B cell (primary cell): ENCODE measurements around the gene PPP1R12A. TPM values are rescaled to one million over a fixed set of nuclear protein-coding genes. Genes with fewer than 3 reads are reported as not detected.

Experiments used
- ATAC-seq: fragments of 200-7000 bp; cut with Tn5 transposase; one replicate; pipeline ENCODE4 v1.10.0; 2021; ENCODE audit warnings: low read depth, mild to moderate bottlenecking, moderate number of reproducible peaks, moderate library complexity
- CTCF ChIA-PET: fragments of 350-600 bp; sonication (Branson Sonifier 250); formaldehyde crosslinking; loops from one replicate; lab custom pipeline; 2021; ENCODE audit warnings: antibody characterized with exemption, inconsistent platforms; lab: Charles Lee
- POLR2A ChIA-PET: fragments of 350-600 bp; sonication (Branson Sonifier 250); formaldehyde crosslinking; loops from one replicate; lab custom pipeline; 2021; ENCODE audit warnings: antibody characterized with exemption; lab: Charles Lee
- DNase-seq: peaks from one replicate; pipeline ENCODE4 v3.0.0; 2013
- H2AFZ ChIP-seq: 2 replicates; pipeline ENCODE4 v1.6.1; 2012; ENCODE audit warnings: mild to moderate bottlenecking, low read depth, low read length; ENCODE audit not compliant: insufficient read depth, poor library complexity, severe bottlenecking
- H3K27ac ChIP-seq, 2 donors: 1 replicate in 1 of 2; 2 replicates in 1 of 2; pipeline ENCODE4 v1.5.1; 2012 to 2013; ENCODE audit warnings: low read length in 2 of 2, mild to moderate bottlenecking in 2 of 2, moderate library complexity in 1 of 2
- H3K27me3 ChIP-seq, 4 experiments: fragments of 200-600 bp in 1 of 4; sonication (generic) in 1 of 4; replicated peaks in 1 of 4; 1 replicate in 2 of 4; 2 replicates in 2 of 4; pipeline versions ENCODE4 v1.6.1 to v1.7.0; 2013 to 2016; ENCODE audit warnings: low read length in 3 of 4, mild to moderate bottlenecking in 2 of 4, mixed read lengths in 1 of 4, moderate library complexity in 1 of 4; ENCODE audit not compliant: insufficient read depth in 4 of 4, control insufficient read depth in 3 of 4; ENCODE audit errors: control extremely low read depth in 1 of 4
- H3K36me3 ChIP-seq, 2 experiments: replicated peaks in 1 of 2; 1 replicate in 1 of 2; 2 replicates in 1 of 2; pipeline versions ENCODE4 v1.6.1 to v1.7.1; 2013; ENCODE audit warnings: low read length in 1 of 2; ENCODE audit not compliant: insufficient read depth in 2 of 2, control insufficient read depth in 1 of 2; ENCODE audit errors: control extremely low read depth in 1 of 2, extremely low read depth in 1 of 2
- H3K4me1 ChIP-seq, 2 donors: fragments of 200-600 bp in 1 of 2; sonication (generic) in 1 of 2; 1 replicate in 1 of 2; 2 replicates in 1 of 2; pipeline versions ENCODE4 v1.5.1 to v1.6.1; 2013 to 2017; ENCODE audit warnings: low read length in 2 of 2; ENCODE audit not compliant: control insufficient read depth in 2 of 2, insufficient read depth in 2 of 2
- H3K4me2 ChIP-seq: replicated peaks from 2 replicates; pipeline ENCODE3; 2012; ENCODE audit warnings: mild to moderate bottlenecking, low read depth, low read length; ENCODE audit not compliant: poor library complexity, severe bottlenecking
- H3K4me3 ChIP-seq, 5 experiments: fragments of 200-600 bp in 1 of 5; sonication (generic) in 1 of 5; 1 replicate in 3 of 5; 2 replicates in 2 of 5; pipeline versions ENCODE4 v1.5.1 to v1.7.0; 2011 to 2016; ENCODE audit warnings: low read length in 4 of 5, mild to moderate bottlenecking in 4 of 5, low read depth in 2 of 5, control low read depth in 1 of 5, moderate library complexity in 1 of 5; ENCODE audit not compliant: insufficient read depth in 1 of 5; ENCODE audit errors: control extremely low read depth in 1 of 5, extremely low read depth in 1 of 5
- H3K79me2 ChIP-seq: fragments of 200-600 bp; sonication (generic); one replicate; pipeline ENCODE4 v1.6.0; 2016; ENCODE audit warnings: low read length; ENCODE audit not compliant: control insufficient read depth, insufficient read depth
- H3K9ac ChIP-seq: fragments of 200-600 bp; sonication (generic); 2 replicates; pipeline ENCODE4 v1.6.1; 2017; ENCODE audit warnings: mild to moderate bottlenecking, low read length, moderate library complexity
- H3K9me3 ChIP-seq, 3 donors: one replicate each; pipeline versions ENCODE4 v1.6.1 to v1.7.1; 2013; ENCODE audit warnings: low read length in 2 of 3; ENCODE audit not compliant: control insufficient read depth in 2 of 3, insufficient read depth in 1 of 3; ENCODE audit errors: control extremely low read depth in 1 of 3
- H4K20me1 ChIP-seq: 2 replicates; pipeline ENCODE4 v1.6.0; 2012; ENCODE audit warnings: mild to moderate bottlenecking, low read length; ENCODE audit not compliant: insufficient read depth, control insufficient read depth, poor library complexity, severe bottlenecking
- H3K27ac Mint-ChIP-seq: one replicate; pipeline ENCODE4 v1.8.0; 2021; ENCODE audit warnings: mixed read lengths
- H3K27me3 Mint-ChIP-seq: one replicate; pipeline ENCODE4 v1.8.0; 2021; ENCODE audit warnings: mixed read lengths
- H3K4me1 Mint-ChIP-seq: one replicate; pipeline ENCODE4 v1.8.0; 2021; ENCODE audit warnings: mixed read lengths
- H3K4me3 Mint-ChIP-seq: one replicate; pipeline ENCODE4 v1.8.0; 2021; ENCODE audit warnings: mixed read lengths
- H3K9me3 Mint-ChIP-seq: one replicate; pipeline ENCODE4 v1.8.0; 2022; ENCODE audit warnings: mixed read lengths; ENCODE audit not compliant: insufficient read depth
- EZH2 ChIP-seq: IDR thresholded peaks from 2 replicates; pipeline ENCODE4 v1.6.1; 2012; ENCODE audit warnings: borderline replicate concordance, low read depth, mild to moderate bottlenecking, moderate library complexity, low read length; ENCODE audit not compliant: insufficient read depth, poor library complexity, severe bottlenecking
- WGBS: methylation state at CpG from one replicate; pipeline ENCODE4 v1.1.5; 2013; ENCODE audit warnings: missing lambda C conversion rate; ENCODE audit not compliant: insufficient coverage; 5-methylcytosine and 5-hydroxymethylcytosine counted together
- intact Hi-C: fragments of 100-400 bp; cut with micrococcal nuclease; formaldehyde crosslinking; loops from one replicate; pipeline ENCODE4 v1.10.0; 2022
- polyA plus RNA-seq: library from polyadenylated mRNA; depleted of rRNA; stranded (reverse); fragments of >200 nt; gene quantifications from 2 replicates; pipeline ENCODE4 v1.2.3, GENCODE V29; 2012
- total RNA-seq, 2 donors: library from RNA; stranded (reverse); fragments of 120-200 nt in 1 of 2; gene quantifications; 1 replicate in 1 of 2; 2 replicates in 1 of 2; pipeline versions ENCODE4 v1.2.3 to v1.2.4, GENCODE V29; 2013 to 2022
- TF ChIP-seq, protein P1 (sequence below): fragments of 200-600 bp; IDR thresholded peaks from one replicate; pipeline ENCODE4 v1.8.0; 2022; ENCODE audit warnings: antibody characterized with exemption, mild to moderate bottlenecking

The PPP1R12A gene
- total and polyA plus RNA-seq, 2 donors (not counting 1 experiment from before 2014, with no cell fraction given), result 18.3 to 110 TPM

DNA sequence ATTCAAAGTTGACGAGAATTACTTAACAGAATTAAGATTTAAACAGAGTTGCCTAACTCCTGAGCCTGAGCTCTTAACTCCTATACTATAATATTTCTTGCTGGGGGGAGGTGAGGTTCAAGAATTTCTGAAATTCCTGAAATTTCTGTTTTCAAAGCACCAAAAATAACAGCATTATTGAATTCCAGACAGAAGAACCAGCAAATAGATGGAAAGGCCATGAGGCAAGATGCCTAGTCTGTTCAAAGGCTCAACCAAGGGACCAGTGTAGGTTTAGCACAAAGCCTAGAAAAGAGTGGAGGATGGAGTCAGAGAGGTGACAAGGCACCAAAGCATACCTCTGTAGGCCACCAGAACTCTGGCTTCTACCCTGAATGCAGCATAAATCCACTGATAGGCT is 76.4 kb downstream of the PPP1R12A start:
- Mint-ChIP-seq H3K27me3 (no peaks in the 10 kb centered on the region), H3K4me3 (no peak overlapping the region), H3K27ac (no peak overlapping the region), H3K4me1 (peaks cover 26% of the 10 kb centered on the region), H3K9me3 (peaks cover 2% of the 10 kb centered on the region)
- no peak for TF ChIP-seq EZH2
- TF ChIP-seq, protein P1, sequence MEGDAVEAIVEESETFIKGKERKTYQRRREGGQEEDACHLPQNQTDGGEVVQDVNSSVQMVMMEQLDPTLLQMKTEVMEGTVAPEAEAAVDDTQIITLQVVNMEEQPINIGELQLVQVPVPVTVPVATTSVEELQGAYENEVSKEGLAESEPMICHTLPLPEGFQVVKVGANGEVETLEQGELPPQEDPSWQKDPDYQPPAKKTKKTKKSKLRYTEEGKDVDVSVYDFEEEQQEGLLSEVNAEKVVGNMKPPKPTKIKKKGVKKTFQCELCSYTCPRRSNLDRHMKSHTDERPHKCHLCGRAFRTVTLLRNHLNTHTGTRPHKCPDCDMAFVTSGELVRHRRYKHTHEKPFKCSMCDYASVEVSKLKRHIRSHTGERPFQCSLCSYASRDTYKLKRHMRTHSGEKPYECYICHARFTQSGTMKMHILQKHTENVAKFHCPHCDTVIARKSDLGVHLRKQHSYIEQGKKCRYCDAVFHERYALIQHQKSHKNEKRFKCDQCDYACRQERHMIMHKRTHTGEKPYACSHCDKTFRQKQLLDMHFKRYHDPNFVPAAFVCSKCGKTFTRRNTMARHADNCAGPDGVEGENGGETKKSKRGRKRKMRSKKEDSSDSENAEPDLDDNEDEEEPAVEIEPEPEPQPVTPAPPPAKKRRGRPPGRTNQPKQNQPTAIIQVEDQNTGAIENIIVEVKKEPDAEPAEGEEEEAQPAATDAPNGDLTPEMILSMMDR, result no peak
- Histone ChIP-seq H3K9ac (no peak overlapping the region), H4K20me1 (peaks cover 76% of the 10 kb centered on the region), H3K27me3 (no peaks in the 10 kb centered on the region), H3K4me2 (no peak overlapping the region), H3K36me3 (peaks cover 4 to 5% of the 10 kb centered on the region in 2 experiments), H3K4me3 (no peak overlapping the region), H3K4me1 (no peaks in the 10 kb centered on the region), H3K9me3 (peaks cover 0 to 5% (median 0%) of the 10 kb centered on the region in 3 donors), H3K79me2 (peaks cover 84% of the 10 kb centered on the region), H2AFZ (no peak overlapping the region), H3K27ac (no peak overlapping the region)
- ChIA-PET CTCF (no interaction called here), POLR2A (no interaction called here)
- DNase-seq, result no peak
- intact Hi-C loops, result no loop called here
- no peak for ATAC-seq
- no CpG with 5 or more reads among the region's 1 CpG for WGBS

DNA sequence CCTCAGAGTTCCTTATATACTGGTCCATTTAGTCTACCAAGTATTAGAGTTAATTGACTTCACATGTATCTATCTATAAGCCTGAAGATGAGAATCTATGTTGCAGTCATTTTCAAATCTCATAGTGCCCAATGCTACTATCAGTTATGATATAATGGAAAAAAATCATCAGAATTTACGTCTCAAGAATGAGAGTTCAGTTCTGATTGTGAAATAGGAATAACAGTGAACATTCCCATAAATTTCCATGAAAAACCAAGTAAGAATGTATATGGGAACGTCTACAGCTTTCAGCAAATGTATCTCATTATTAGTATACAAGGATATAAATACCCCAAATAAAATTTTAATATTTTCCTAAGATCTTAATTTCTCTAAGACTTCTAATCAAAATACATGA is 77.2 kb downstream of the PPP1R12A start:
- peaks cover 2% of the 10 kb centered on the region for H3K9me3 Mint-ChIP-seq
- TF ChIP-seq, protein P1, result no peak
- TF ChIP-seq EZH2, result no peak

More for the DNA sequence above, 77.2 kb downstream of the PPP1R12A start:
- no peak overlapping the region for H3K27ac ChIP-seq
- Mint-ChIP-seq H3K4me3 (no peak overlapping the region), H3K4me1 (peaks cover 21% of the 10 kb centered on the region), H3K27ac (no peak overlapping the region), H3K27me3 (no peaks in the 10 kb centered on the region)
- H2AFZ ChIP-seq, result no peak overlapping the region
- H3K4me2 ChIP-seq, result no peak overlapping the region
- ChIA-PET CTCF (no interaction called here), POLR2A (no interaction called here)
- no peak for DNase-seq
- no peak overlapping the region for H3K4me3 ChIP-seq
- H4K20me1 ChIP-seq, result peaks cover 85% of the 10 kb centered on the region
- no peak overlapping the region for H3K9ac ChIP-seq
- H3K9me3 ChIP-seq, result peaks cover 0 to 5% (median 0%) of the 10 kb centered on the region in 3 donors
- WGBS, result no CpG with 5 or more reads among the region's 2 CpGs
- peaks cover 91% of the 10 kb centered on the region for H3K79me2 ChIP-seq
- intact Hi-C loops, result no loop called here
- peaks cover 4 to 7% of the 10 kb centered on the region in 2 experiments for H3K36me3 ChIP-seq
- no peaks in the 10 kb centered on the region for H3K27me3 ChIP-seq
- no peak for ATAC-seq
- no peaks in the 10 kb centered on the region for H3K4me1 ChIP-seq
